ENCODE measurements around the gene KIDINS220.

KIDINS220 gene

DNA sequence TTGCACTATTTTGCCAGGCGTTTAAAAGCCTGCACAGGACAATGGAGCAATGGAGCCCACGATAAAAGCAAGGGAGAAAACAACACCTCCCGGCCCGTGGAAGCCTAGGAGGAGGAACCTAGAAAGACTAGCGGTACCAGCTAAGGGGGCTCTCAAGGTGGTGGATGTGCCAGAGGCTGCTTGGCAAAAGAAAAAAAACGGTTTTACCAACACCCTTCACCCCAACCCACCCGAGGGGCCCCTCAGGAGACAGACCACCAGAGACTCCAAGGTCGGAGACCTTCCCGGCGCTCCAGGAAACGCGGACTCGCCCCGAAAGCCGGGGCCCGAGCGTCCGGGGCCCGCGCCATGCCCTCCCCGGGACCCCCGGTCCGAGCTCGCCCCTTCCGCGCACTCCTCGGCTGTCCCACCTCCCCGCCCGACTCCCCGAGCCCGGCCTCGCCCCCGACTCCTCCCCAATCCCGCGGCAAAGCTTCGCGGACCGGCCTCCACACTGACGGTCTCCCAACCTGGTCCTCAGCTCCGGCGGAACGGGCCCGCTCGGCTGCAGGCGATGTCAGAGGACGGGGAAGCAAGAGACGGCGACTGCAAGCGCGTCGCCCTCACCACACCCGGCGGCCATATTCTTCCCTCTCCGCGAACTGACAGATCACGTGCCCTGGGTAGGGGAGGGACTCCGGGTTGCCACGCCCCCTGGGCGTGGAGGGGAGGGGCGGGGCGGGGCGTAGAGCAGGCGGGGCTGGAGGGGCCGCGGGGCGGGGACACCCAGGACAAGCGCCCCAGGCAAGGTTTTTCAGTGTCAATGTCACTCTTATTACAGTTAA lies at the start of gene KIDINS220:
Gene KIDINS220 (minus strand): TSS at position 643 of the 824 bp plus-strand sequence. CDS start 10,520 bp downstream, outside the sequence.
- DNase-seq: peak; percentile 84 to 88

- no peak for DNase-seq
Observed at GRCh38 chr2:8886876-8887275, 49.5 kb upstream of the KIDINS220 start.

- DNase-seq: no peak
Observed at GRCh38 chr2:8886202-8886518, 48.7 kb upstream of the KIDINS220 start.

DNA sequence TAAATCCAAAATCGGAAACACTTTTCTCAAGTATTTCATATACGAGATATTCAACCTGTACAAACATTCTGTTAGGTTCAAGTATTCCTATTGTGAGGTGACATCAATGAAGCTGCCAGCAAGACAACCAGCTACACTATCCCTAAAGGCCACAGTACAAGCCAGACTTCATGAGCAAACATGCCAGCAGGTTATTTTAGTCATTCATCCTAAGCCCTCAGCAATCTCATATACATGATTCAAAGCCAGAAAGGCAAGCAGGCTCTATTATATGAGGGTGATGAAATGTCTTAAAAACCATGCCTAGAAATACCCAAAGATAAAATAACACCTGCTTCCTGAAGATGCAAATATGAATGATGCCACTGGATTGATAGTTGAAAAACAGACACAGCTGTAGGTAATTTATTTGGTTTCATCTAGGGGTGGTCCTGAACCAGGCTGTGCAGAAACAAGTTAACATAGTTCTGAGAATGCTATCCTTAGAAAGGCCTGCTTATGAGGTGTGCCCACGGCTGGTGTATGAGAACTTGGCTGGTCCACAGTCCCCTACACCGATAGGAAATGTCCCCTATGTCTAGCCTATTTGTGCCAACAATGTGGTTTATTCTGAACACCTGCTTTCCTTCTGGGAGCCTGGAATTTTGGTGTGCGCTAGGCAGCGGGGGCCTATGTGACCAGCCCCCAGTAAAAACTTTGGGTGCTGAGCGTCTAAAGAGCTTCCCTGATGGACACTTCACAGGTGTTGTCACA lies 48.2 kb upstream of the KIDINS220 start:
- DNase-seq: peak in 1 of 2 experiments; percentile 32

DNA sequence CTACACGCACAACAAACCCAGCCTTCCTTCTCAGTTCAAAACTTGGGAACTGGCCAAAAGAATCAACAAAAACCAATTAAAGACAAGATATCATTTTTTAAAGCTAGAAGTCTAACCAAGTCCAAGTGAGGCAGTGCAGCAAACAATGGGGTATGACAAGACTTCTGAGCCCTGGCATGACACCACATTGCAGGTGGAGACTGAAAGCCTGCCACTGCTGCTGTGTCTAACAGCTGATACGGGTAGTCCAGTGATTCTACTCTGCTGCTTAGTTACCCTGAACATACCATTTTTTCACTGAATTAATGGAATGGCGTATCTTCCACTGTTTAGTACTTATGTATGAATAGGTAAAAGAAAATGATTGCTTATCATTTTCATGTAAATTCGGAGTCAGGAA lies 47.4 kb upstream of the KIDINS220 start:
- peak in 1 of 2 experiments; percentile 40 for DNase-seq

- peak in 1 of 2 experiments; percentile 52 for DNase-seq
Observed at GRCh38 chr2:8882094-8882493, 44.7 kb upstream of the KIDINS220 start.

- DNase-seq: no peak
Observed at GRCh38 chr2:8877894-8878293, 40.5 kb upstream of the KIDINS220 start.

DNA sequence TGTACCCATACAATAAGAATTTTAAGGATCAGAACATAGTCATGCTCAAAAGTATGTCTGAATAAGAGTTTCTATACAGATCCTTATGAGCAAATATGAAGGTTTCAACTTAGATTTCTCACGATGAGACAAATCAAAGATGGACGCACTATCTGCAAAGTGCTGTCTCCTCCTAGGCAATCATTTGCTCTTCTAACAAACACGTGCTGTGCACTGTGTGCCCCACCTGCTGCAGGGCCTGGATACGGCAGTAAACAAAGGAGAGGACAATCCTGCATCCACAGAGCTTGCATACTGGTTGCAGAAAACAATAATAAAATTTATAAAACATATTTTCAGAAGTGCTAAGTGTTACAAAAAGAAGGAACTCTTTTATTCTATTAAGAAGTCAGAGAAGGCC lies 39.9 kb upstream of the KIDINS220 start:
- DNase-seq: peak in 1 of 2 experiments; percentile 9

- no peak for DNase-seq
Observed at GRCh38 chr2:8876628-8877027, 39.2 kb upstream of the KIDINS220 start.

GRCh38 chr2:8872821-8873432 lies 35.5 kb upstream of the KIDINS220 start:
- DNase-seq: peak; percentile 71 to 79

DNA sequence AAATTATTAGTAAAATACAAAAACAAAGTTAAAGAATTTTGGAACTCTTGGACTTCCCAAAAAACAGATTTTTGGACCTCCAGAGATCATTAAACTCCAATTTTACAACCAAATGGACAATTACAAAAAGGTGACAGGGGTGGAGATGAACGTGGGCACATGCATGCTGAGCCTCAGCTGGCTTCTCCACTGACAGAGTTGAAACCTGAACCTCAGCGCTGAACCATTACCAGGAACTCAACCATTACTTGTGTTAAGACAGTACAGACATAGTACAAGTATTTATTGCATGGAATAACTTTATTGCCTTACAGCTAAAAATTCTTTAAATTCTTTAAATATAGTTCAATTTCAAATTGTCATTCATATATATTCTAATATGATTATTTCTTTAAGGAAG lies 33.0 kb upstream of the KIDINS220 start:
- DNase-seq: no peak

GRCh38 chr2:8867363-8867762 lies 29.9 kb upstream of the KIDINS220 start:
- no peak for DNase-seq

- no peak for DNase-seq
Observed at GRCh38 chr2:8863331-8863953, 26.0 kb upstream of the KIDINS220 start.

DNA sequence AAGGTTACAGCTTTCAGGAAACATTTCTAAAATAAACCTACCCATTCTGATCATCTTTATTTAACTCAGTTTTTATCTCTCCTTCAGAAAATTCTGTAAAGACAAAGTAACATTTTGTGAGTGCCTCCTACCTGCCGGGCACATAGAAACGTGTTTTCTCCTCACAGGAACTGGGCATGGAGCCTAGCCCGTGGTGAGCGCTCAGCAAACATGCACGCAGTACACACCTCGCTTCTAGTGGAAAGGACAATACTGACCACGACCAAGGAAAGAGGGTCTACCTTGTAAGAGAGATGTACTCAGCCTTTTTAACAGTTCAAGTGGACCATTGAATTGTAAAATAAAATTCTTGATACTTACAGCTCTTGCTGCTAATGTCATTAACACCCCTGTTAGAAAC lies 24.8 kb upstream of the KIDINS220 start:
- no peak for DNase-seq

DNA sequence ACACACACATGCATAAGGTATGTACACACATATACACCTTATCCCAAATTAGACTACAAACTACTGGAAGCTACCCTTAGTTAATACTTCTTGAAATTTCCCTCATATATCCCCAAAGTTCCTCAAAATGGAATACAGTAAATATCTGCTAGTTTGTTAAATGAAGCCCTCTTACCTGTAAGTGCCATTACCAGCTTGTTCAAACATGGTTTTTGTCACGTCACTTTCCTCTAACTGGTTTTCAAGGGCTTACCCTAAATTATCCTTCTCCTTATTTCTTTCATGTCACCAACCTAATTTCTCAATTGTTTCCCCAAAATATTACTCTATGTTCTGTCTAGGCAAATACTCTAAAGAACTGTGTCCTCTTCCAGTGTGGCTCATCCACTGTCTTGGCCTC lies 24.4 kb upstream of the KIDINS220 start:
- DNase-seq: no peak

GRCh38 chr2:8860239-8860638 lies 22.8 kb upstream of the KIDINS220 start:
- DNase-seq: no peak

DNA sequence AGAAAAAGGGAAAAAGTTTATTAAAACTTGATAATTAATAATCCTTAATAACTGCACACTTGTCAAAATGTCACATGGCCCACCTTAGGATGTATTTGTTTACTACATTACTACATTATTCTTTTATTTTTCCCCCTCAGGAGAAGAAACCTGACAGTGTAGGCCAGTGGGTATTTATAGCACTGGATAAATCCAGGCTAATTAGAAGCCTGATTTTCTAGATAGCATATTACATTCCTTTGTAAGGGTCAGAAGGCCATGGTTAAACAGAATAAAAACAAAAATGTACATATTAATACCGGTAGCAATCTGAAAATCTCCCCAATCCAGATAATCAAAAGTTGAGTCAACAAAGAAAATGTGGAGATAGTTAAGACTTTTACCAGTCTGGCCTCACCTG lies 21.5 kb upstream of the KIDINS220 start:
- DNase-seq: no peak

DNA sequence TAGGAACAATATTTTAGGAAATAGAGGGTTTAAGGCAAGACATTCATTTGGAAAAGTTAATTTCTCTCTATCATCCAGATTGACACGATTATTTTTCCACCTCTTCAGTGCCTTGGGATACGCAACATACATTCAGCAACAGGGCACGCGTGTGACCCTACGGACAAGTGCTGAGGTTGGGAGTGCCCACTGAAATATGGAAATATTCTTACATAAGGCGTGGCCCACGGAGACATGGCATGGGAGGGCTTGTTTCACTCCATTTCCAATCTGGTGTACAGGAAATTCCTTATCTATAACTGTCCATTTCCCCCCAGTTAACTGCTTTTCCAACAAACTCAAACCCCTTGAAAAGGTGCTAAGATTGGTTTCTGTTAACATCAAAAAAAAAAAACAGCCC lies 20.9 kb upstream of the KIDINS220 start:
- no peak for DNase-seq

- DNase-seq: no peak
Observed at GRCh38 chr2:8857709-8858108, 20.3 kb upstream of the KIDINS220 start.

- DNase-seq: no peak
Observed at GRCh38 chr2:8856176-8856575, 18.8 kb upstream of the KIDINS220 start.

DNA sequence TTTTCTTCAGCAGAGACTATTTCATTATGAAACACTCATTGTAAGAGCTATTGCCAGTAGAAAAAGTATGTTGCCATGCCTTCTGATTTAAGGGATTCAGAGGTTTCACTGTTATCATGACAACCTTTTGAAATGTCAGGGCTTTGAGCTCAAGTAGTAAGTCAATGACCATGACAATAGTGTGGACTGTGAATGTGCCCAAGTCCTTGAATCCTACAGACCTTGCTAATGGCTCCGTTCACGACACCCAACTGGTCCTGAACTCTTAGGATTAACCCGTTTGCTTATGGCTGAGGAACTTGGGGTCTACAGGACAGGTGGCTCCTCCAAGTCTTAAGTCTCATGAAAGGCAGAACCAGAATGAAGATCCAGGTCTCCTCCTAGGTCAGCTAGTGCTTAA lies 17.6 kb upstream of the KIDINS220 start:
- DNase-seq: no peak

- DNase-seq: no peak
Observed at GRCh38 chr2:8853426-8853825, 16.0 kb upstream of the KIDINS220 start.

GRCh38 chr2:8851811-8852560 lies 14.6 kb upstream of the KIDINS220 start:
- DNase-seq: no peak

Measured in NCI-H2081 (cell line).